Neural progenitor cell (in vitro differentiated cells): ENCODE data around the gene FYB1. TPM values are rescaled to one million over a fixed set of nuclear protein-coding genes. Genes with fewer than 3 reads are reported as not detected.

Source experiments
- DNase-seq: peaks from one replicate; pipeline ENCODE4 v3.0.0-alpha.2; 2016; ENCODE audit warnings: low spot score
- H2AFZ ChIP-seq: fragments of 200-600 bp; sonication (generic); replicated peaks from 2 replicates; pipeline ENCODE4 v1.6.1; 2016; ENCODE audit warnings: antibody characterized with exemption
- H3F3A ChIP-seq: fragments of 200-600 bp; sonication (generic); 2 replicates; pipeline ENCODE4 v1.6.1; 2016; ENCODE audit warnings: antibody characterized with exemption, low read depth
- H3K27ac ChIP-seq: fragments of 200-600 bp; sonication (generic); 2 replicates; pipeline ENCODE4 v1.5.1; 2016; ENCODE audit warnings: mild to moderate bottlenecking
- H3K27me3 ChIP-seq: fragments of 200-600 bp; sonication (generic); 2 replicates; pipeline ENCODE4 v1.6.1; 2016; ENCODE audit warnings: mild to moderate bottlenecking, moderate library complexity
- H3K36me3 ChIP-seq: fragments of 200-600 bp; sonication (generic); 2 replicates; pipeline ENCODE4 v1.5.1; 2016
- H3K4me1 ChIP-seq: fragments of 200-600 bp; sonication (generic); 2 replicates; pipeline ENCODE4 v1.6.1; 2016; ENCODE audit warnings: mixed run types
- H3K4me2 ChIP-seq: fragments of 200-600 bp; sonication (generic); 2 replicates; pipeline ENCODE4 v1.6.1; 2016
- H3K4me3 ChIP-seq: fragments of 200-600 bp; sonication (generic); 2 replicates; pipeline ENCODE4 v1.5.1; 2016
- H3K79me2 ChIP-seq: fragments of 200-600 bp; sonication (generic); 2 replicates; pipeline ENCODE4 v1.6.1; 2016; ENCODE audit warnings: low read depth
- H3K9ac ChIP-seq: fragments of 200-600 bp; sonication (generic); 2 replicates; pipeline ENCODE4 v1.6.1; 2016
- H3K9me3 ChIP-seq: fragments of 200-600 bp; sonication (generic); 2 replicates; pipeline ENCODE4 v1.5.1; 2016; ENCODE audit warnings: low read depth
- H4K20me1 ChIP-seq: fragments of 200-600 bp; sonication (generic); 2 replicates; pipeline ENCODE4 v1.6.1; 2016; ENCODE audit warnings: low read depth
- H3K27ac Mint-ChIP-seq: 3 replicates; pipeline ENCODE4 v1.8.0; 2021; ENCODE audit warnings: mixed read lengths
- H3K27me3 Mint-ChIP-seq: 2 replicates; pipeline ENCODE4 v1.8.0; 2022; ENCODE audit warnings: low read depth, mild to moderate bottlenecking, inconsistent platforms, moderate library complexity, mixed read lengths; ENCODE audit not compliant: insufficient read depth
- H3K36me3 Mint-ChIP-seq: 3 replicates; pipeline ENCODE4 v1.8.0; 2021; ENCODE audit warnings: mixed read lengths
- H3K4me1 Mint-ChIP-seq: 3 replicates; pipeline ENCODE4 v1.8.0; 2021; ENCODE audit warnings: mixed read lengths
- H3K4me3 Mint-ChIP-seq: 3 replicates; pipeline ENCODE4 v1.8.0; 2021; ENCODE audit warnings: mild to moderate bottlenecking, moderate library complexity, mixed read lengths
- H3K9me3 Mint-ChIP-seq: 3 replicates; pipeline ENCODE4 v1.8.0; 2020; ENCODE audit warnings: mixed read lengths
- CTCF ChIP-seq: fragments of 200-600 bp; sonication (generic); IDR thresholded peaks from 2 replicates; pipeline ENCODE4 v1.5.1; 2017; ENCODE audit warnings: antibody characterized with exemption, mild to moderate bottlenecking
- EZH2 ChIP-seq: fragments of 200-600 bp; sonication (generic); IDR thresholded peaks from 2 replicates; pipeline ENCODE4 v1.6.1; 2017; ENCODE audit warnings: antibody characterized with exemption, mild to moderate bottlenecking, moderate library complexity
- EZH2phosphoT487 ChIP-seq: fragments of 200-600 bp; sonication (generic); IDR thresholded peaks from 2 replicates; pipeline ENCODE4 v1.6.1; 2017; ENCODE audit warnings: antibody characterized with exemption
- total RNA-seq: library from RNA; depleted of rRNA; stranded (reverse); fragments of >200 nt; gene quantifications from 2 replicates; pipeline ENCODE4 v1.2.3, GENCODE V29; 2015; ENCODE audit warnings: low replicate concordance

Gene FYB1
- not detected in 2 replicates for total RNA-seq

GRCh38 chr5:39219437-39219836, at the start of gene FYB1:
Gene FYB1 (minus strand): TSS chr5:39219563. CDS start chr5:39202960, 16,603 bp downstream.
- no peak within 1 kb of the TSS for H2AFZ ChIP-seq
- H3K4me3 Mint-ChIP-seq, result no peak within 1 kb of the TSS
- DNase-seq, result no peak
- no peaks in the 10 kb centered on the region for H3K9me3 ChIP-seq
- no peak for TF ChIP-seq CTCF
- TF ChIP-seq EZH2phosphoT487, result no peak
- TF ChIP-seq EZH2, result no peak
- no peaks in the 10 kb centered on the region for H3K36me3 Mint-ChIP-seq
- H3F3A ChIP-seq, result no peaks in the 10 kb centered on the region
- H3K27me3 ChIP-seq, result no peaks in the 10 kb centered on the region
- H3K27ac Mint-ChIP-seq, result no peak within 1 kb of the TSS
- no peaks in the 10 kb centered on the region for H3K9me3 Mint-ChIP-seq
- H3K4me3 ChIP-seq, result no peak within 1 kb of the TSS
- no peaks in the 10 kb centered on the region for H4K20me1 ChIP-seq
- no peaks in the 10 kb centered on the region for H3K79me2 ChIP-seq
- H3K36me3 ChIP-seq, result no peaks in the 10 kb centered on the region
- no peaks in the 10 kb centered on the region for H3K4me1 Mint-ChIP-seq
- H3K4me2 ChIP-seq, result no peak within 1 kb of the TSS
- no peak within 1 kb of the TSS for H3K27ac ChIP-seq
- H3K4me1 ChIP-seq, result peaks cover 7% of the 10 kb centered on the region
- H3K27me3 Mint-ChIP-seq, result no peaks in the 10 kb centered on the region
- H3K9ac ChIP-seq, result no peak within 1 kb of the TSS

- Histone ChIP-seq H3K36me3 (no peaks in the 10 kb centered on the region), H3K4me3 (no peak overlapping the region), H3K27ac (no peak overlapping the region), H3K4me2 (no peak overlapping the region), H3K4me1 (no peaks in the 10 kb centered on the region), H3K9me3 (no peaks in the 10 kb centered on the region), H3K9ac (no peak overlapping the region), H4K20me1 (no peaks in the 10 kb centered on the region), H3K79me2 (no peaks in the 10 kb centered on the region), H3F3A (no peaks in the 10 kb centered on the region), H2AFZ (no peak overlapping the region), H3K27me3 (no peaks in the 10 kb centered on the region)
- DNase-seq, result no peak
- Mint-ChIP-seq H3K9me3 (no peaks in the 10 kb centered on the region), H3K27ac (no peak overlapping the region), H3K4me1 (no peaks in the 10 kb centered on the region), H3K4me3 (no peak overlapping the region), H3K36me3 (no peaks in the 10 kb centered on the region), H3K27me3 (peaks cover under 1% of the 10 kb centered on the region)
- TF ChIP-seq CTCF (no peak), EZH2 (no peak), EZH2phosphoT487 (no peak)
Observed at GRCh38 chr5:39267186-39267585, 47.8 kb upstream of the FYB1 start.

- Histone ChIP-seq H3K9me3 (no peaks in the 10 kb centered on the region), H3K27ac (no peak overlapping the region), H2AFZ (no peak overlapping the region), H3K9ac (no peak overlapping the region), H3K4me1 (no peaks in the 10 kb centered on the region), H3F3A (no peaks in the 10 kb centered on the region), H3K79me2 (no peaks in the 10 kb centered on the region), H4K20me1 (no peaks in the 10 kb centered on the region), H3K27me3 (no peaks in the 10 kb centered on the region), H3K36me3 (no peaks in the 10 kb centered on the region), H3K4me3 (no peak overlapping the region), H3K4me2 (no peak overlapping the region)
- no peaks in the 10 kb centered on the region for H3K27me3 Mint-ChIP-seq
- DNase-seq, result no peak
- TF ChIP-seq CTCF, result no peak
- no peak for TF ChIP-seq EZH2phosphoT487
- TF ChIP-seq EZH2, result no peak
- H3K4me3 Mint-ChIP-seq, result no peak overlapping the region
- no peak overlapping the region for H3K27ac Mint-ChIP-seq
- H3K36me3 Mint-ChIP-seq, result no peaks in the 10 kb centered on the region
- H3K9me3 Mint-ChIP-seq, result no peaks in the 10 kb centered on the region
- H3K4me1 Mint-ChIP-seq, result no peaks in the 10 kb centered on the region
Observed at GRCh38 chr5:39266442-39266841, 47.1 kb upstream of the FYB1 start.
